Loucy (cell line): Measurements from ENCODE around the gene CHCHD6.

Experiments
- EZH2phosphoT487 ChIP-seq: fragments of 200-600 bp; IDR thresholded peaks from 2 replicates; pipeline ENCODE4 v1.6.1; 2018; ENCODE audit warnings: antibody characterized with exemption, mild to moderate bottlenecking, moderate library complexity, borderline replicate concordance
- TF ChIP-seq, protein P1 (sequence below): fragments of 200-600 bp; sonication (generic); conservative IDR thresholded peaks from 2 replicates; pipeline ENCODE4 v1.5.1; 2014; ENCODE audit warnings: mild to moderate bottlenecking, antibody characterized with exemption, low read length

DNA sequence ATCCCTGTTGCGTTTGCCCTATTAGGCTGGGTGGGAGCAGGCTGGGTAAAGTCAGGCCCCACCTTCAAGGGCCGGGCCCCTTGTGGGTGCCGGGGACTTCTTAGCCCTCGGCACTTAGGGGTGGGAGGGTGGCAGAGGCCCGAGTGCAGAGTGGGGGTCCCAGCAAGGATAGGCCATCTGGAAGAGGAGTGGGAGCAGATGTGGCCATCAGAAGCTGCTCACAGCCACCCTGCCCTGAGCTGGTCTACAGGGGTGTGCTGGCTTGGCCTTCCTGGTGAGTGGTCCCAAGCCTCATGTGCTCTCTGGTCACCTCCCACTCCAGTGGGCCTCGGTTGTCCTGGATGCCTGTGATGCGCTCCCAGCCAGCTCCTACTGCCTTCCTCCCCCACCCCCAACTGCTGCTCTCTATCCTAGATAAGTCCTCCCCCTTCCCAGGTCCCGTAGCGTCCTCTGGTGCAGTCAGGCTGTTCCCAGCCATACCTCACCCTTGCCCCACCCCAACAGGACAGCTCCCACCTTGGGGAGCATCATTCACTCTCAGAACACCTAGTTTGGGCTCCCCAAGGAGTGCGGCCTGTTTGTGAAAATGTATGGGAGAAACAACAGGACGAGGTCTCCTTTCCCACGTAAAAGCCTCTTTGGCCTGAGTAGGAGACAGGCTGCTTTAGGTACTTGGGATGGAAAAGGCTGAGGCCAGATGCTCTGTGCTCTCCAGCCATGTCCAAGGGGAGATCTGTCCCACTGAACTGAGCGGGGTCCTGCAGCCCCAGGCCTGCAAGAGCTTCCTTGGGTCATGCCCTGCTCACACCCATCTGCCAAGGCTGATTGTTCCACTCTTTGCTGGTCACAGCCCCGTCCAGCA lies 254.0 kb downstream of the CHCHD6 start:
- TF ChIP-seq EZH2phosphoT487: no peak
- TF ChIP-seq, protein P1, sequence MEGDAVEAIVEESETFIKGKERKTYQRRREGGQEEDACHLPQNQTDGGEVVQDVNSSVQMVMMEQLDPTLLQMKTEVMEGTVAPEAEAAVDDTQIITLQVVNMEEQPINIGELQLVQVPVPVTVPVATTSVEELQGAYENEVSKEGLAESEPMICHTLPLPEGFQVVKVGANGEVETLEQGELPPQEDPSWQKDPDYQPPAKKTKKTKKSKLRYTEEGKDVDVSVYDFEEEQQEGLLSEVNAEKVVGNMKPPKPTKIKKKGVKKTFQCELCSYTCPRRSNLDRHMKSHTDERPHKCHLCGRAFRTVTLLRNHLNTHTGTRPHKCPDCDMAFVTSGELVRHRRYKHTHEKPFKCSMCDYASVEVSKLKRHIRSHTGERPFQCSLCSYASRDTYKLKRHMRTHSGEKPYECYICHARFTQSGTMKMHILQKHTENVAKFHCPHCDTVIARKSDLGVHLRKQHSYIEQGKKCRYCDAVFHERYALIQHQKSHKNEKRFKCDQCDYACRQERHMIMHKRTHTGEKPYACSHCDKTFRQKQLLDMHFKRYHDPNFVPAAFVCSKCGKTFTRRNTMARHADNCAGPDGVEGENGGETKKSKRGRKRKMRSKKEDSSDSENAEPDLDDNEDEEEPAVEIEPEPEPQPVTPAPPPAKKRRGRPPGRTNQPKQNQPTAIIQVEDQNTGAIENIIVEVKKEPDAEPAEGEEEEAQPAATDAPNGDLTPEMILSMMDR: no peak
